ENCODE measurements around the gene ADAM22. TPM values are rescaled to one million over a fixed set of nuclear protein-coding genes. Genes with fewer than 3 reads are reported as not detected.

The ADAM22 gene
- total and polyA plus RNA-seq, 2 donors (not counting 1 experiment from before 2014, with no cell fraction given), result 0.18 to 0.66 TPM

DNA sequence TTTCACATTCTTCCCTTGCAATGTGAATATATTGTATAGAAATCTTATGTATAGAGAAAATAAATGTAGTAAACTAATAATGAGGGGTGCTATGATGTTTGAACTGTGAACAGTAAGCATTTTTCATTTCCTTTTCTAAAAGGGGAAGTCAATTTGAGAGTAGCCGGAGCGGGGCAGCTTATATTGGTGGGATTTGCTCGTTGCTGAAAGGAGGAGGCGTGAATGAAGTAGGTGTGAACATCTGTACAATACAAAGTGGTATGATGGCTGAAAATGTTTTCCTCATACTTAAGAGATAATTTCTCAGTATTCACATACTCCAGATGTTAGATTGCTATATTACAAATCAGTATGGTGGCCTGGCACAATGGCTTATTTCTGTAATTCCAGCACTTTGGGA is 198.7 kb downstream of the ADAM22 start:
- no peak overlapping the region for H3K4me2 ChIP-seq (ENCODE audit: extremely low read depth, insufficient read depth, low read length)
- H3K4me3 ChIP-seq (replicated peaks in 1 of 4; ENCODE audit: control extremely low read depth in 1 of 4, insufficient read depth in 1 of 4, low read depth in 3 of 4, low read length in 4 of 4), result no peak overlapping the region
- no peaks in the 10 kb centered on the region for H3K79me2 ChIP-seq (ENCODE audit: control insufficient read depth, insufficient read depth, low read length)
- DNase-seq (ENCODE audit: low read depth in 2 of 2), result no peak
- no peaks in the 10 kb centered on the region for H4K20me1 ChIP-seq (ENCODE audit: control insufficient read depth, extremely low read depth, insufficient read depth, low read length)
- no peak overlapping the region for H3K27ac ChIP-seq (ENCODE audit: insufficient read depth, low read length)
- H3K9ac ChIP-seq (ENCODE audit: insufficient read depth, low read length), result no peak overlapping the region
- no peak for TF ChIP-seq EZH2 (IDR thresholded peaks at IDR 0.05; ENCODE audit: low read length, missing control alignments)
- no peak for TF ChIP-seq CTCF (conservative IDR thresholded peaks at IDR 0.05 in 1 of 2, IDR thresholded peaks at IDR 0.05 in 1 of 2; ENCODE audit: low read depth in 1 of 2, low read length in 2 of 2)
- H2AFZ ChIP-seq (ENCODE audit: low read length), result no peak overlapping the region
- H3K9me3 ChIP-seq (ENCODE audit: control insufficient read depth, insufficient read depth, low read depth, low read length), result no peaks in the 10 kb centered on the region
- no peaks in the 10 kb centered on the region for H3K36me3 ChIP-seq (ENCODE audit: control insufficient read depth, insufficient read depth, low read length)
- no peaks in the 10 kb centered on the region for H3K27me3 ChIP-seq (ENCODE audit: control insufficient read depth, insufficient read depth, low read length)
- no peaks in the 10 kb centered on the region for H3K4me1 ChIP-seq (ENCODE audit: control insufficient read depth, extremely low read depth, insufficient read depth, low read length)

GRCh38 chr7:88140947-88141346 is 206.9 kb downstream of the ADAM22 start:
- TF ChIP-seq EZH2 (IDR thresholded peaks at IDR 0.05; ENCODE audit: low read length, missing control alignments) (no peak), CTCF (conservative IDR thresholded peaks at IDR 0.05 in 1 of 2, IDR thresholded peaks at IDR 0.05 in 1 of 2; ENCODE audit: low read depth in 1 of 2, low read length in 2 of 2) (no peak)

GRCh38 chr7:88141479-88141878 is 207.4 kb downstream of the ADAM22 start:
- no peaks in the 10 kb centered on the region for H3K36me3 ChIP-seq (ENCODE audit: control insufficient read depth, insufficient read depth, low read length)
- H3K4me1 ChIP-seq (ENCODE audit: control insufficient read depth, extremely low read depth, insufficient read depth, low read length), result no peaks in the 10 kb centered on the region

More at GRCh38 chr7:88140947-88141346, 206.9 kb downstream of the ADAM22 start:
- Histone ChIP-seq H3K27ac (ENCODE audit: insufficient read depth, low read length) (no peak overlapping the region), H3K36me3 (ENCODE audit: control insufficient read depth, insufficient read depth, low read length) (no peaks in the 10 kb centered on the region), H3K4me3 (replicated peaks in 1 of 4; ENCODE audit: control extremely low read depth in 1 of 4, insufficient read depth in 1 of 4, low read depth in 3 of 4, low read length in 4 of 4) (no peak overlapping the region), H4K20me1 (ENCODE audit: control insufficient read depth, extremely low read depth, insufficient read depth, low read length) (no peaks in the 10 kb centered on the region), H3K9ac (ENCODE audit: insufficient read depth, low read length) (no peak overlapping the region), H3K4me2 (ENCODE audit: extremely low read depth, insufficient read depth, low read length) (no peak overlapping the region), H2AFZ (ENCODE audit: low read length) (no peak overlapping the region), H3K9me3 (ENCODE audit: control insufficient read depth, insufficient read depth, low read depth, low read length) (no peaks in the 10 kb centered on the region), H3K79me2 (ENCODE audit: control insufficient read depth, insufficient read depth, low read length) (no peaks in the 10 kb centered on the region), H3K27me3 (ENCODE audit: control insufficient read depth, insufficient read depth, low read length) (no peaks in the 10 kb centered on the region), H3K4me1 (ENCODE audit: control insufficient read depth, extremely low read depth, insufficient read depth, low read length) (no peaks in the 10 kb centered on the region)
- DNase-seq (ENCODE audit: low read depth in 2 of 2), result peak in 1 of 2 donors; percentile 9

More at GRCh38 chr7:88141479-88141878, 207.4 kb downstream of the ADAM22 start:
- no peaks in the 10 kb centered on the region for H3K79me2 ChIP-seq (ENCODE audit: control insufficient read depth, insufficient read depth, low read length)
- no peak for TF ChIP-seq CTCF (conservative IDR thresholded peaks at IDR 0.05 in 1 of 2, IDR thresholded peaks at IDR 0.05 in 1 of 2; ENCODE audit: low read depth in 1 of 2, low read length in 2 of 2)
- TF ChIP-seq EZH2 (IDR thresholded peaks at IDR 0.05; ENCODE audit: low read length, missing control alignments), result no peak
- no peaks in the 10 kb centered on the region for H3K27me3 ChIP-seq (ENCODE audit: control insufficient read depth, insufficient read depth, low read length)
- no peak overlapping the region for H2AFZ ChIP-seq (ENCODE audit: low read length)
- no peak for DNase-seq (ENCODE audit: low read depth in 2 of 2)
- no peak overlapping the region for H3K4me3 ChIP-seq (replicated peaks in 1 of 4; ENCODE audit: control extremely low read depth in 1 of 4, insufficient read depth in 1 of 4, low read depth in 3 of 4, low read length in 4 of 4)
- no peaks in the 10 kb centered on the region for H4K20me1 ChIP-seq (ENCODE audit: control insufficient read depth, extremely low read depth, insufficient read depth, low read length)
- H3K9ac ChIP-seq (ENCODE audit: insufficient read depth, low read length), result no peak overlapping the region
- H3K9me3 ChIP-seq (ENCODE audit: control insufficient read depth, insufficient read depth, low read depth, low read length), result no peaks in the 10 kb centered on the region
- H3K27ac ChIP-seq (ENCODE audit: insufficient read depth, low read length), result no peak overlapping the region
- no peak overlapping the region for H3K4me2 ChIP-seq (ENCODE audit: extremely low read depth, insufficient read depth, low read length)
